H1 (cell line): ENCODE data around the gene ST8SIA4. TPM values are rescaled to one million over a fixed set of nuclear protein-coding genes. Genes with fewer than 3 reads are reported as not detected.

Experiments used
- CTCF ChIA-PET: fragments of 300-600 bp; sonication (Branson Sonifier 250); formaldehyde crosslinking; loops from one replicate; lab custom pipeline; 2021; ENCODE audit not compliant: partially characterized antibody; lab: Charles Lee
- POLR2A ChIA-PET: fragments of 300-600 bp; sonication (Branson Sonifier 250); formaldehyde crosslinking; loops from one replicate; lab custom pipeline; 2021; ENCODE audit warnings: inconsistent platforms; ENCODE audit not compliant: partially characterized antibody; lab: Charles Lee
- DNase-seq, 2 experiments: peaks; one replicate each; pipeline versions ENCODE4 v3.0.0 to v3.0.0-alpha.2; 2010 to 2022; ENCODE audit warnings: low spot score in 2 of 2, low read depth in 1 of 2, mixed read lengths in 1 of 2
- FAIRE-seq: peaks from 2 replicates; lab custom pipeline; 2011; peaks lifted over from hg19 to GRCh38; lab: Jason Lieb, UNC
- H2AFZ ChIP-seq: 2 replicates; pipeline ENCODE4 v1.8.1; 2012; ENCODE audit warnings: low read length, inconsistent platforms
- H2AK5ac ChIP-seq: 2 replicates; pipeline ENCODE4 v1.6.1; 2013; ENCODE audit warnings: low read depth, low read length
- H2BK120ac ChIP-seq: replicated peaks from 2 replicates; pipeline ENCODE3; 2013; ENCODE audit warnings: low read depth, low read length, inconsistent platforms
- H2BK12ac ChIP-seq: 2 replicates; pipeline ENCODE4 v1.6.1; 2013; ENCODE audit warnings: low read depth, low read length
- H2BK15ac ChIP-seq: 2 replicates; pipeline ENCODE4 v1.6.1; 2013; ENCODE audit warnings: low read length
- H2BK20ac ChIP-seq: 2 replicates; pipeline ENCODE4 v1.6.1; 2013; ENCODE audit warnings: low read length
- H2BK5ac ChIP-seq: 2 replicates; pipeline ENCODE4 v1.6.1; 2013; ENCODE audit warnings: low read depth, low read length
- H3K14ac ChIP-seq: 2 replicates; pipeline ENCODE4 v1.6.1; 2013; ENCODE audit warnings: inconsistent platforms; ENCODE audit not compliant: insufficient read length
- H3K18ac ChIP-seq: 2 replicates; pipeline ENCODE4 v1.6.1; 2013; ENCODE audit warnings: low read length; ENCODE audit errors: extremely low read depth
- H3K23ac ChIP-seq: 2 replicates; pipeline ENCODE4 v1.6.1; 2013; ENCODE audit warnings: inconsistent platforms; ENCODE audit not compliant: insufficient read length
- H3K23me2 ChIP-seq: 2 replicates; pipeline ENCODE4 v1.6.1; 2013; ENCODE audit warnings: low read depth, low read length
- H3K27ac ChIP-seq: 2 replicates; pipeline ENCODE4 v1.6.1; 2011; ENCODE audit warnings: low read depth, low read length, inconsistent platforms
- H3K27me3 ChIP-seq, 4 experiments: replicated peaks in 1 of 4; 1 replicate in 1 of 4; 2 replicates in 3 of 4; pipeline versions ENCODE4 v1.6.1 to v1.8.1; 2011 to 2013; ENCODE audit warnings: low read length in 3 of 4, mild to moderate bottlenecking in 3 of 4, inconsistent platforms in 2 of 4, mixed read lengths in 2 of 4, moderate library complexity in 1 of 4; ENCODE audit not compliant: control insufficient read depth in 3 of 4, insufficient read depth in 3 of 4; ENCODE audit errors: extremely low read depth in 1 of 4
- H3K36me3 ChIP-seq, 4 experiments: 2 replicates each; pipeline versions ENCODE4 v1.6.1 to v1.8.1; 2011 to 2013; ENCODE audit warnings: mild to moderate bottlenecking in 4 of 4, low read length in 3 of 4, moderate library complexity in 2 of 4, control low read depth in 1 of 4, inconsistent platforms in 1 of 4; ENCODE audit not compliant: insufficient read depth in 4 of 4, control insufficient read depth in 2 of 4
- H3K4ac ChIP-seq: replicated peaks from 2 replicates; pipeline ENCODE3; 2013; ENCODE audit warnings: low read length, low read depth, mixed read lengths, inconsistent platforms; ENCODE audit not compliant: insufficient read length
- H3K4me1 ChIP-seq, 4 experiments: replicated peaks in 1 of 4; 1 replicate in 1 of 4; 2 replicates in 3 of 4; pipeline versions ENCODE4 v1.6.1 to v1.8.1; 2011 to 2013; ENCODE audit warnings: low read length in 3 of 4, inconsistent platforms in 2 of 4, mixed read lengths in 1 of 4; ENCODE audit not compliant: insufficient read depth in 4 of 4, control insufficient read depth in 3 of 4
- H3K4me2 ChIP-seq, 2 experiments: 2 replicates each; pipeline versions ENCODE4 v1.6.1 to v1.8.1; 2011 to 2013; ENCODE audit warnings: low read depth in 2 of 2, low read length in 2 of 2, control low read depth in 1 of 2, inconsistent platforms in 1 of 2, mild to moderate bottlenecking in 1 of 2; ENCODE audit not compliant: insufficient read depth in 1 of 2
- H3K4me3 ChIP-seq, 4 experiments: fragments of 200-600, 300-600 bp in 1 of 4; sonication (generic), shearing (Covaris generic), sonication (Bioruptor Twin) in 1 of 4; 2 replicates each; pipeline versions ENCODE4 v1.5.1 to v1.8.1; 2011 to 2016; ENCODE audit warnings: low read length in 4 of 4, low read depth in 3 of 4, control low read depth in 2 of 4, inconsistent platforms in 2 of 4, mild to moderate bottlenecking in 2 of 4, mixed read lengths in 1 of 4, moderate library complexity in 1 of 4; ENCODE audit not compliant: insufficient read depth in 2 of 4; ENCODE audit errors: extremely low read depth in 1 of 4
- H3K56ac ChIP-seq: replicated peaks from 2 replicates; pipeline ENCODE3; 2013; ENCODE audit warnings: low read depth, mild to moderate bottlenecking, mixed read lengths, low read length, inconsistent platforms; ENCODE audit not compliant: insufficient read length
- H3K79me1 ChIP-seq: 2 replicates; pipeline ENCODE4 v1.6.1; 2013; ENCODE audit warnings: low read depth, low read length, control low read depth
- H3K79me2 ChIP-seq, 2 experiments: 2 replicates each; pipeline versions ENCODE4 v1.6.1 to v1.8.1; 2012 to 2013; ENCODE audit warnings: low read length in 2 of 2, mild to moderate bottlenecking in 2 of 2, inconsistent platforms in 1 of 2; ENCODE audit not compliant: insufficient read depth in 2 of 2, control insufficient read depth in 1 of 2
- H3K9ac ChIP-seq, 4 experiments: replicated peaks in 1 of 4; 1 replicate in 1 of 4; 2 replicates in 3 of 4; pipeline versions ENCODE4 v1.6.1 to v1.8.1; 2011 to 2013; ENCODE audit warnings: low read depth in 3 of 4, low read length in 3 of 4, control low read depth in 2 of 4, mild to moderate bottlenecking in 2 of 4, moderate library complexity in 2 of 4, inconsistent platforms in 1 of 4; ENCODE audit errors: extremely low read depth in 1 of 4
- H3K9me3 ChIP-seq, 2 experiments: 2 replicates each; pipeline versions ENCODE4 v1.6.1 to v1.8.1; 2012 to 2013; ENCODE audit warnings: mild to moderate bottlenecking in 2 of 2, moderate library complexity in 2 of 2, control low read depth in 1 of 2, inconsistent platforms in 1 of 2, low read depth in 1 of 2, low read length in 1 of 2, mixed read lengths in 1 of 2; ENCODE audit not compliant: insufficient read depth in 2 of 2
- H4K20me1 ChIP-seq, 2 experiments: replicated peaks in 1 of 2; 2 replicates each; pipeline versions ENCODE3 to v1.8.1; 2011 to 2013; ENCODE audit warnings: inconsistent platforms in 2 of 2, low read length in 2 of 2, mild to moderate bottlenecking in 1 of 2; ENCODE audit not compliant: insufficient read depth in 2 of 2, control insufficient read depth in 1 of 2
- H4K5ac ChIP-seq: 2 replicates; pipeline ENCODE4 v1.6.1; 2013; ENCODE audit warnings: low read length, low read depth, mixed read lengths, inconsistent platforms; ENCODE audit not compliant: insufficient read length
- H4K8ac ChIP-seq: 2 replicates; pipeline ENCODE4 v1.8.0; 2013; ENCODE audit warnings: mild to moderate bottlenecking, moderate library complexity, low read length, inconsistent platforms; ENCODE audit not compliant: insufficient read depth; ENCODE audit errors: extremely low read depth
- H4K91ac ChIP-seq: replicated peaks from 2 replicates; pipeline ENCODE3; 2013; ENCODE audit warnings: low read length, mixed read lengths, inconsistent platforms; ENCODE audit not compliant: insufficient read length
- BCL11A ChIP-seq, 2 experiments: IDR thresholded peaks; one replicate each; pipeline ENCODE4 v1.6.1; 2011; ENCODE audit warnings: low read depth in 2 of 2, low read length in 2 of 2, mild to moderate bottlenecking in 2 of 2
- WGBS, 2 experiments: shearing (Covaris generic) in 1 of 2; methylation state at CpG; one replicate each; pipeline versions ENCODE4 v1.1.6 to v1.1.7; 2013 to 2015; ENCODE audit warnings: low lambda C conversion rate in 2 of 2, mixed read lengths in 2 of 2, inconsistent platforms in 1 of 2, low coverage in 1 of 2, missing lambda C conversion rate in 1 of 2; ENCODE audit not compliant: insufficient replicate concordance in 2 of 2, insufficient coverage in 1 of 2, insufficient read length in 1 of 2; ENCODE audit errors: extremely low coverage in 1 of 2, missing lambda C conversion rate in 1 of 2; 5-methylcytosine and 5-hydroxymethylcytosine counted together
- polyA plus RNA-seq, 7 experiments: library from polyadenylated mRNA; depleted of rRNA in 3 of 7; stranded (reverse) in 5 of 7; unstranded in 2 of 7; fragments of >200 nt in 5 of 7; fragments of 200-250 nt in 2 of 7; gene quantifications; 1 replicate in 5 of 7; 2 replicates in 1 of 7; 4 replicates in 1 of 7; pipeline versions ENCODE4 v1.2.1 to v1.2.3, GENCODE V29; 2011 to 2013; ENCODE audit warnings: missing spikeins in 2 of 7, mixed read lengths in 2 of 7
- total RNA-seq: library from RNA; stranded (reverse); fragmentation: NEBNext Ultra II Directional; extraction: Animal tissue kit (Norgen Biotek cat#: 25700); gene quantifications from 2 replicates; pipeline ENCODE4 v1.2.1, GENCODE V29; 2021

ST8SIA4 gene
- total and polyA plus RNA-seq, 2 of the 8 experiments (the other 6 are each of a cell fraction or from before 2014, with no cell fraction given) = 0.08 to 0.50 TPM

DNA sequence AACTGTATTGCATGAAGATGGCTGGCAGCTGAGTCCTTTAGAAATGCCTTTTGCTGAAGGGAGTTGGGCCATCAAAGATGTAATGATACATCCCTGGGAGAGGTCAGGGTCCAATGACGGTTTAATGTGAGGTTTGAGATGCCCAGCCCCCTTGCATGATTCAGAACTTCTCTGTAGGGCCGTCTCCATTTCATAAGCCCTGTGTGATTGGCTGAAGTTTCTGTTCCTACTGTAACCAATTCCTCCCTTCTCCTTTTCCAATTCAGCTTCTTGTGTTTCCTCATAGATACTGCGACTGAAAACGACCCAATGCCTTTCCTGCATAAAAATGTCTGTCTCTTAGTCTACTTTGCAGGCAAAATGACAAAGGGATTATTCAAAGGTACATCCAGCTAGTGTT is 47.9 kb upstream of the ST8SIA4 start:
- H4K8ac ChIP-seq = no peak overlapping the region
- no peaks in the 10 kb centered on the region for H4K20me1 ChIP-seq
- TF ChIP-seq BCL11A (IDR thresholded peaks at IDR 0.05; ENCODE audit: low read depth in 2 of 2, low read length in 2 of 2) = no peak
- ChIA-PET CTCF (interaction anchor here (0.6 to 0.7 kb wide), 2 partner anchors 306 to 343 kb away, joined by 3 read pairs; no protein-coding TSS in a partner anchor), POLR2A (no interaction called here)
- H2BK20ac ChIP-seq = no peak overlapping the region
- H3K27me3 ChIP-seq = no peaks in the 10 kb centered on the region
- H2BK5ac ChIP-seq = no peak overlapping the region
- H2AFZ ChIP-seq = 0 out of 2 replicates have a peak overlapping the region, but pooled peaks have one; percentile 4
- no peak overlapping the region for H3K56ac ChIP-seq
- WGBS, 2 experiments = 97% methylated on average over 3 of the region's 4 CpGs; no CpG with 5 or more reads in 1 of the 2 experiments
- no peak overlapping the region for H3K27ac ChIP-seq
- H3K4me1 ChIP-seq = no peaks in the 10 kb centered on the region
- no peak overlapping the region for H4K5ac ChIP-seq
- no peak overlapping the region for H4K91ac ChIP-seq
- no peak overlapping the region for H2AK5ac ChIP-seq
- H2BK12ac ChIP-seq = no peak overlapping the region
- H3K14ac ChIP-seq = no peak overlapping the region
- no peaks in the 10 kb centered on the region for H3K9me3 ChIP-seq
- H3K18ac ChIP-seq = no peak overlapping the region
- no peak overlapping the region for H3K9ac ChIP-seq
- H2BK15ac ChIP-seq = no peak overlapping the region
- FAIRE-seq (no peak), DNase-seq (no peak)
- no peaks in the 10 kb centered on the region for H3K79me2 ChIP-seq
- H3K79me1 ChIP-seq = no peaks in the 10 kb centered on the region
- no peak overlapping the region for H2BK120ac ChIP-seq
- H3K23ac ChIP-seq = no peak overlapping the region
- H3K36me3 ChIP-seq = no peaks in the 10 kb centered on the region
- H3K4me3 ChIP-seq = no peak overlapping the region
- no peak overlapping the region for H3K4ac ChIP-seq
- no peaks in the 10 kb centered on the region for H3K23me2 ChIP-seq
- no peak overlapping the region for H3K4me2 ChIP-seq
